ENCODE data around the gene SCN1B. TPM values are rescaled to one million over a fixed set of nuclear protein-coding genes. Genes with fewer than 3 reads are reported as not detected.

SCN1B gene
- polyA plus RNA-seq, 2 of the 4 experiments (the other 2 are of a cell fraction): 11.0 to 11.3 TPM

GRCh38 chr19:35083691-35084508 is 53.6 kb downstream of the SCN1B start:
- no peak overlapping the region for H3K4me3 ChIP-seq
- POLR2A ChIA-PET: no interaction called here
- H3K27ac ChIP-seq: no peak overlapping the region
- H3K4me1 ChIP-seq: peaks cover 8% of the 10 kb centered on the region; the same call in 2 of the 3 replicates
- no peak for FAIRE-seq
- no peak for DNase-seq (ENCODE audit: low read depth in 1 of 2, low spot score in 1 of 2)
- TF ChIP-seq USF2 (IDR thresholded peaks at IDR 0.05) (no peak), TP53 (CRISPR knock-in tag; IDR thresholded peaks at IDR 0.05) (no peak), ZFP36 (IDR thresholded peaks at IDR 0.05; ENCODE audit: borderline replicate concordance, partially characterized antibody) (no peak), CEBPB (IDR thresholded peaks at IDR 0.05) (no peak)
- no peak for ATAC-seq
- CTCF ChIA-PET: interaction anchor here (0.7 to 9.9 kb wide), 12 partner anchors 8 to 111 kb away, joined by 3 to 102 read pairs (median 6); partner anchors contain the start of genes FXYD3 and LGI4
- H3K9me3 ChIP-seq: peaks cover 5% of the 10 kb centered on the region; the same call in 1 of the 3 replicates
- no peak overlapping the region for H3K4me2 ChIP-seq
- 57% methylated on average over 15 of the region's 15 CpGs for WGBS (ENCODE audit: missing lambda C conversion rate)

GRCh38 chr19:35084509-35084762 is 54.2 kb downstream of the SCN1B start:
- TF ChIP-seq JUNB (IDR thresholded peaks at IDR 0.05): no peak
- no peak for TF ChIP-seq HOXB13 (CRISPR knock-in tag; IDR thresholded peaks at IDR 0.05; ENCODE audit: low read depth)
- TF ChIP-seq HOXB5 (CRISPR knock-in tag; IDR thresholded peaks at IDR 0.05): no peak

GRCh38 chr19:35085947-35086346 is 55.7 kb downstream of the SCN1B start:
- FAIRE-seq (no peak), DNase-seq (ENCODE audit: low read depth in 1 of 2, low spot score in 1 of 2) (no peak), ATAC-seq (no peak)
- peaks cover 11% of the 10 kb centered on the region; the same call in 2 of the 3 replicates for H3K4me1 ChIP-seq
- H3K27ac ChIP-seq: no peak overlapping the region
- ChIA-PET POLR2A (no interaction called here), CTCF (interaction anchor here (0.9 to 9.9 kb wide), 13 partner anchors 10 to 113 kb away, joined by 3 to 102 read pairs (median 10); partner anchors contain the start of genes FXYD3 and LGI4)
- no peak overlapping the region for H3K4me2 ChIP-seq
- 68% methylated on average over 6 of the region's 6 CpGs for WGBS (ENCODE audit: missing lambda C conversion rate)
- no peak overlapping the region for H3K4me3 ChIP-seq
- TF ChIP-seq BHLHE40 (IDR thresholded peaks at IDR 0.05; ENCODE audit: low read depth, low read length) (no peak), EHF (CRISPR knock-in tag; IDR thresholded peaks at IDR 0.05) (no peak), FOSL2 (IDR thresholded peaks at IDR 0.05) (no peak), FOSL2 (CRISPR knock-in tag; IDR thresholded peaks at IDR 0.05) (no peak), E2F6 (IDR thresholded peaks at IDR 0.05; ENCODE audit: borderline replicate concordance, low read depth) (no peak), TFCP2L1 (CRISPR knock-in tag; IDR thresholded peaks at IDR 0.05) (no peak), USF2 (IDR thresholded peaks at IDR 0.05) (no peak), HOXB5 (CRISPR knock-in tag; IDR thresholded peaks at IDR 0.05) (no peak)
- peaks cover 5% of the 10 kb centered on the region; the same call in 1 of the 3 replicates for H3K9me3 ChIP-seq

More at GRCh38 chr19:35084509-35084762, 54.2 kb downstream of the SCN1B start:
- H3K4me2 ChIP-seq: no peak overlapping the region
- no peak for ATAC-seq
- WGBS (ENCODE audit: missing lambda C conversion rate): 60% methylated on average over 3 of the region's 3 CpGs
- no peak overlapping the region for H3K27ac ChIP-seq
- no peak for FAIRE-seq
- POLR2A ChIA-PET: no interaction called here
- CTCF ChIA-PET: interaction anchor here (0.7 to 9.9 kb wide), 9 partner anchors 7 to 112 kb away, joined by 3 to 102 read pairs (median 8); partner anchors contain the start of genes FXYD3 and LGI4
- no peak overlapping the region for H3K4me3 ChIP-seq
- DNase-seq (ENCODE audit: low read depth in 1 of 2, low spot score in 1 of 2): no peak
- H3K4me1 ChIP-seq: peaks cover 8% of the 10 kb centered on the region; the same call in 2 of the 3 replicates
- peaks cover 5% of the 10 kb centered on the region; the same call in 1 of the 3 replicates for H3K9me3 ChIP-seq

GRCh38 chr19:35086455-35086854 is 56.2 kb downstream of the SCN1B start:
- no peak for ATAC-seq
- DNase-seq (ENCODE audit: low read depth in 1 of 2, low spot score in 1 of 2): no peak
- CTCF ChIA-PET: interaction anchor here (0.5 to 9.9 kb wide), 17 partner anchors 10 to 727 kb away, joined by 3 to 102 read pairs (median 5); partner anchors contain the start of genes FXYD3 and LGI4
- FAIRE-seq: no peak
- TF ChIP-seq BHLHE40 (IDR thresholded peaks at IDR 0.05; ENCODE audit: low read depth, low read length): no peak
- TF ChIP-seq ZNF302 (CRISPR knock-in tag; IDR thresholded peaks at IDR 0.05): no peak
- TF ChIP-seq CEBPB (IDR thresholded peaks at IDR 0.05): no peak
- no peak for TF ChIP-seq RNF2 (IDR thresholded peaks at IDR 0.05; ENCODE audit: borderline replicate concordance, low read depth)
- no peak for TF ChIP-seq HDAC2 (IDR thresholded peaks at IDR 0.05)
- Histone ChIP-seq H3K4me1 (peaks cover 11% of the 10 kb centered on the region; the same call in 2 of the 3 replicates), H3K4me3 (no peak overlapping the region), H3K9me3 (peaks cover 5% of the 10 kb centered on the region; the same call in 1 of the 3 replicates), H3K27ac (no peak overlapping the region), H3K4me2 (no peak overlapping the region)
- POLR2A ChIA-PET: no interaction called here
- WGBS (ENCODE audit: missing lambda C conversion rate): 61% methylated on average over 8 of the region's 8 CpGs
